ENCODE data around the gene SLC34A1. TPM values are rescaled to one million over a fixed set of nuclear protein-coding genes. Genes with fewer than 3 reads are reported as not detected.

SLC34A1 gene
- total and polyA plus RNA-seq, 4 donors: 0.23 to 1.0 (median 0.47) TPM

DNA sequence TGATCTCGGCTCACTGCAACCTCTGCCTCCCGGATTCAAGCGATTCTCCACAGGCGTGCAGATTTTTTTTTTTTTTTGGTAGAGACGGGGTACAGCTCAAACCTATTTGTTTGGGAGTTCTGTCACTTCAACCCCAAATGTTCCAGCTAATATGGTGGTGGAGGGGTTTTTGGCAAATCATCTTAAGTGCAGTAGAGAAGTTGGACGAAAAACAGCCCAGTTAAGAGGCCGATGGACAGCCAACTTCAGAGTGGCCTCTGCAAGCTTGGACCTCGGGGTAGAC lies 61.6 kb downstream of the SLC34A1 start:
- Histone ChIP-seq H3K36me3 (ENCODE audit: control insufficient read depth in 4 of 4, insufficient read depth in 3 of 4, low read depth in 1 of 4, low read length in 3 of 4) (peaks cover 0 to 2% (median 0%) of the 10 kb centered on the region in 4 donors), H3K9ac (ENCODE audit: low read depth in 1 of 2, low read length in 2 of 2) (no peak overlapping the region), H3K9me3 (ENCODE audit: control insufficient read depth in 4 of 4, low read length in 3 of 4) (no peaks in the 10 kb centered on the region), H3K27me3 (ENCODE audit: control insufficient read depth in 4 of 4, insufficient read depth in 4 of 4, low read length in 3 of 4) (no peaks in the 10 kb centered on the region), H3K4me3 (ENCODE audit: low read depth in 1 of 3, low read length in 3 of 3) (peak overlapping the region in 2 of 3 donors; percentile 61 to 65), H3K4me1 (ENCODE audit: control insufficient read depth in 4 of 4, insufficient read depth in 4 of 4, low read length in 3 of 4) (peaks cover 5 to 18% (median 9%) of the 10 kb centered on the region in 4 donors), H3K27ac (ENCODE audit: low read depth in 1 of 2, low read length in 2 of 2) (no peak overlapping the region)
- 8% methylated on average over 8 of the region's 8 CpGs for WGBS
- no peak for DNase-seq (ENCODE audit: low spot score)
- TF ChIP-seq HNF4A (conservative IDR thresholded peaks at IDR 0.05) (no peak), SP1 (IDR thresholded peaks at IDR 0.05) (no peak), GABPA (IDR thresholded peaks at IDR 0.05 in 1 of 2, conservative IDR thresholded peaks at IDR 0.05 in 1 of 2) (no peak), HNF4G (IDR thresholded peaks at IDR 0.05) (no peak), FOXA1 (IDR thresholded peaks at IDR 0.05) (no peak), YY1 (IDR thresholded peaks at IDR 0.05) (no peak), FOXA2 (IDR thresholded peaks at IDR 0.05) (no peak), JUND (IDR thresholded peaks at IDR 0.05) (no peak)
- TF ChIP-seq, protein P1, sequence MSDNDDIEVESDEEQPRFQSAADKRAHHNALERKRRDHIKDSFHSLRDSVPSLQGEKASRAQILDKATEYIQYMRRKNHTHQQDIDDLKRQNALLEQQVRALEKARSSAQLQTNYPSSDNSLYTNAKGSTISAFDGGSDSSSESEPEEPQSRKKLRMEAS (IDR thresholded peaks at IDR 0.05): no peak
- TF ChIP-seq, protein P2, sequence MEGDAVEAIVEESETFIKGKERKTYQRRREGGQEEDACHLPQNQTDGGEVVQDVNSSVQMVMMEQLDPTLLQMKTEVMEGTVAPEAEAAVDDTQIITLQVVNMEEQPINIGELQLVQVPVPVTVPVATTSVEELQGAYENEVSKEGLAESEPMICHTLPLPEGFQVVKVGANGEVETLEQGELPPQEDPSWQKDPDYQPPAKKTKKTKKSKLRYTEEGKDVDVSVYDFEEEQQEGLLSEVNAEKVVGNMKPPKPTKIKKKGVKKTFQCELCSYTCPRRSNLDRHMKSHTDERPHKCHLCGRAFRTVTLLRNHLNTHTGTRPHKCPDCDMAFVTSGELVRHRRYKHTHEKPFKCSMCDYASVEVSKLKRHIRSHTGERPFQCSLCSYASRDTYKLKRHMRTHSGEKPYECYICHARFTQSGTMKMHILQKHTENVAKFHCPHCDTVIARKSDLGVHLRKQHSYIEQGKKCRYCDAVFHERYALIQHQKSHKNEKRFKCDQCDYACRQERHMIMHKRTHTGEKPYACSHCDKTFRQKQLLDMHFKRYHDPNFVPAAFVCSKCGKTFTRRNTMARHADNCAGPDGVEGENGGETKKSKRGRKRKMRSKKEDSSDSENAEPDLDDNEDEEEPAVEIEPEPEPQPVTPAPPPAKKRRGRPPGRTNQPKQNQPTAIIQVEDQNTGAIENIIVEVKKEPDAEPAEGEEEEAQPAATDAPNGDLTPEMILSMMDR (IDR thresholded peaks at IDR 0.05; ENCODE audit: low read depth, low read length, missing input control): no peak
- TF ChIP-seq, protein P3, sequence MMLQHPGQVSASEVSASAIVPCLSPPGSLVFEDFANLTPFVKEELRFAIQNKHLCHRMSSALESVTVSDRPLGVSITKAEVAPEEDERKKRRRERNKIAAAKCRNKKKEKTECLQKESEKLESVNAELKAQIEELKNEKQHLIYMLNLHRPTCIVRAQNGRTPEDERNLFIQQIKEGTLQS (IDR thresholded peaks at IDR 0.05): no peak

GRCh38 chr5:177446200-177447065 lies 62.2 kb downstream of the SLC34A1 start, which contains the start of gene PRR7:
PRR7 (plus strand) TSS chr5:177446814; CDS start chr5:177455068, 8,254 bp downstream.
- no peaks in the 10 kb centered on the region for H3K9me3 ChIP-seq (ENCODE audit: control insufficient read depth in 4 of 4, low read length in 3 of 4)
- H3K36me3 ChIP-seq (ENCODE audit: control insufficient read depth in 4 of 4, insufficient read depth in 3 of 4, low read depth in 1 of 4, low read length in 3 of 4): no peaks in the 10 kb centered on the region
- H3K4me3 ChIP-seq (ENCODE audit: low read depth in 1 of 3, low read length in 3 of 3): peak within 1 kb of the TSS; percentile 16 to 65 (median 61)
- TF ChIP-seq NR2F2 (IDR thresholded peaks at IDR 0.05) (no peak), EGR1 (IDR thresholded peaks at IDR 0.05; ENCODE audit: low read depth in 2 of 2) (no peak), FOXA1 (IDR thresholded peaks at IDR 0.05) (no peak)
- TF ChIP-seq, protein P2 (IDR thresholded peaks at IDR 0.05; ENCODE audit: low read depth, low read length, missing input control): peak; percentile 2
- H3K27me3 ChIP-seq (ENCODE audit: control insufficient read depth in 4 of 4, insufficient read depth in 4 of 4, low read length in 3 of 4): no peaks in the 10 kb centered on the region
- DNase-seq (ENCODE audit: low spot score): no peak
- under 1% methylated on average over 89 of the region's 89 CpGs for WGBS
- peaks cover 5 to 18% (median 9%) of the 10 kb centered on the region in 4 donors for H3K4me1 ChIP-seq (ENCODE audit: control insufficient read depth in 4 of 4, insufficient read depth in 4 of 4, low read length in 3 of 4)
- no peak within 1 kb of the TSS for H3K9ac ChIP-seq (ENCODE audit: low read depth in 1 of 2, low read length in 2 of 2)
- H3K27ac ChIP-seq (ENCODE audit: low read depth in 1 of 2, low read length in 2 of 2): peak within 1 kb of the TSS in 1 of 2 donors; percentile 9
